SK-N-DZ (cell line): ENCODE measurements around the gene KRT74.

Experiments used
- DNase-seq: peaks from one replicate; pipeline ENCODE4 v3.0.0-alpha.2; 2015; ENCODE audit warnings: low spot score

Gene KRT74

DNA sequence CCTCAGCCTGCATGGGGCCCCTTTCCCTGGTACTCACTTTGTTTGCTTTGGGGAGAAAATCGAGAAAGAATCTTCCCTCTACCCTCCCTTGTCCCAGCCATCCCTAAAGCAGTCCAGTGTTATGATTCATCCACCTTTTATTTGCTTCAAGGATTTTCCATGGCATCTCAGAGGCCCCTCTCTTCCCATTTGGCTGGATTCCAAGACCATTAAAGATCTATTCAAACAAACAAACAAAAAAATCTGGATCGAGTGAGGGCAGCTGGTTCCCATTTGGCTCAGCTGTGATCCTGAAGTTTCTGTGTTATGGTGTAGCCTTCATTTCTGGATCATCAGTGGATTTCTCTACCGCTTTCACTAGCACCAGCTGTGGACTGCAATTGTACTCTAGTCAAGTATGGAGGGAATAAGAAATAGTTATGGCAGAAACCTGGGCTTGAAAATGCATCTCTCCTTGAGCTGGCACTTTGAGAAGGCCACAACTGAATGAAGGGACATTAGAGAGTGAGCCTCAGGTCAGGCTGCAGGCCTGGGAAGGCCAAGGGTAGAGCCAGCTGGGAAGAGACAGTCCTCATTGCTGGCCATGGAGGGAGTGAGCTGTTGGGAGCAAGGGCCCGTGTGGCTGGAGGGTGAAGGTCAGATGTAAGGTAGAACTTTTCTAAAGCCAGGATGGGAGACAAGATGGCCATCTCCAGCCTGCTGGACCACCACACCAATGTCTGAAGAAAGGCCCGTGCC lies 34.4 kb downstream of the KRT74 start:
- no peak for DNase-seq

DNA sequence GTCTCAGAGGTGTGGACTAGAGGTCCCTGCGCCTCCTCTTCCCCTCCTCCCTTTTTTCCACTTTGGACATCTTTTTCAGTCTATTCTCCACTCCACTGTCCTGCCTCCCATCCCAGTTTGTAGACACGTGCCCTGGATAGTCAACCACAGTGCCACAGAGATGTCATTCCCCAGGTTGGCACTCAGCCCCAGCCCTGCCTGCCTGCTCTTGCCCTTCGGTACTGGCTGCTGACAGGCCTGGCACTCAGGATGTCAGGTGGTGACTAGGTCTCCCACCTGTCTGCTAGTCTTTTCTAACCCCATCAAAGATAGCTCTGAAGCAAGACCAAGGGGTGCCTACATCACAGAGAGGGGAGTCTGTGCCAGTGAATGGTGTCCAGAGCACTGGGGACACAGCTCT lies 36.5 kb downstream of the KRT74 start:
- DNase-seq = no peak

DNA sequence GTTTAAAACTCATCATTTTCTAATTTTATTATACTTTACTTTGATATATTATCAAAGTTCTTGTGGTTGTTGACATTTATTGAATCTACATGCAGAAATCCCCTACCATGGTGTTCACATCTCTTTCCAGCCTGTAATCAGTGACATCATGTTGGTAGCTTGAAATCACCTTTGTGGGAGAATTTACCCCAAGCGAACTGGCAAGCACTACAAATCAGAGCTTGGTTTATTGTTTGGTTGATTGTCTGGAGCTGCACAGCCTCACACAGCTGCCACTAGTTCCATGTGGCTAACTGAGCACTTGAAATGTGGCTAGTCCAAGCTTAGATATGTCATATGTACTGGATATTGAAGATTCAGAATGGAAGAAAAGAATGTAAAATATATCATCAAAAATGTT lies 38.1 kb downstream of the KRT74 start:
- DNase-seq = no peak

DNA sequence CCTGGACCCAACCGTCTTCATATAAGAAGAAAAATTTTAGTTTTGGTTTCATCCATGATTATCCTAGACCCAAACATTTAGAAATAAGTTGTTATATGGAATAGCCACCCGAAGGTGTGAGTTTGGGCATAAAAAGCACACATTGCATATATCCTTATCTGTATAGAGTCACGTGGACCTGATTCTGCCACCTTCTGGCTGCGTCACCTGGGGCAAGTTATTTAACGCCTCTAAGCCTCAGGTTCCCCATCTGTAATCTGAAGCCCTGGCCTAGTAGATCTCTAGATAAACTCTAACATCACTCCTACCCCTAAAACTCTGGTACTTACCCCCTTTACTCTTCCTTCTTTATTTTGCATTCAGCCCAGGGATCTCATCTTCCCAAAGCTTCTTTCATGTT lies 39.2 kb downstream of the KRT74 start:
- DNase-seq = no peak

DNA sequence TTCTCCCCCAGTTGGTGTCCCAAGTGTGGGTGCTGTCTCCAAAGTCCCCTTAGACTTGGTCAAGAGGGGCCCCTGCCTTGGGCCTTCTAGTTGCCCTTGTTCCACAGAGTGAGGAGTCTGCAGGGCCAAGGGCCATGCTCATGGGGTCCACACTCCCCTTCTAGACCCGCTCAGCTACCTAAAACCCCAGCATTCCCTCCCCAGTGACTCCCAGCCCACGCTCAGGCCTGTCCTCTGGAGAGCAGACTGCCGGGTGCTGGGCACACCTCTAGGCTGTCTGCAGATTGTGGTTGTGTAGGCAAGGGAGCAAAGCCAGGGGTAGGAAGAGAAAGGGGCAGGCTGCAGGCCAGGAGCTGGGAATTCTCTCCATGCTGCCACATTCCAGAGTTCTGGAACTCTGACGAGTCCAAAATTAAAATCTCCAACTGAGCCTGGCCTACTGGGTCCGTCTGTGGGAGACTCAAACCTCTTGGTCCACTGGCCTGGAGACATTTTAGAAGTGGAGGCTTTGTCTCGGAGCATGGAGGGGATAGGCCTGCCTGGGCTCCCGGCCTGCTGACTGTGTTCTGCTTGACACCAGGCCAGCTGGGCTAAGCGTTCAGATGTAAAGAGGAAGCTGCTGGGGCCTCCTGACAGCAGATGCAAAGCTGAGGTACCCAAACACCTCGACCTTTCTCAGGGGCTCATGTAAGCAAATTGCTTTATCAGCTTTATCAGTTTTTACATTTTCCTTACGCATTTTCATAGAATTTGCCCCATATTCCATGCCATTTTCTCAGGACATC lies 39.8 kb downstream of the KRT74 start:
- no peak for DNase-seq

DNA sequence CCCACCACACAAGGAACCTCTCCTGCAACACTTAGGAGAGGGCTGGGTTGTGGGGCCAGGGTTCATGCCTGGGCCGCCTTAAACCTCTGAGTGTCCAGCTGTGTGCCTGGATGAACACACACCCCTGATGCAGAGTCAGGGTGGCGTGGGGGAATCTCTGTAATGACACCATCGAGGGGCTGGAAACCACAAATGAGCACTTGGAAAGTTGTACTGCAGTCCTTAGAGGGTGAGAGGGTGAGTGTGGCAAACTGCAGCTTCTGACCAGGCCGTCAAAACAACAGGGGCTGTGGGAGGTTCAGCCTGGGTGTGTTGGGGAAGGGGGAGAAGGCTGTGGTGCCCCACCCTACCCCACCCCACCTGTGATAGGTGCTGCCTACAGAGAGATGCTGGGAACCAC lies 41.0 kb downstream of the KRT74 start:
- DNase-seq = no peak

DNA sequence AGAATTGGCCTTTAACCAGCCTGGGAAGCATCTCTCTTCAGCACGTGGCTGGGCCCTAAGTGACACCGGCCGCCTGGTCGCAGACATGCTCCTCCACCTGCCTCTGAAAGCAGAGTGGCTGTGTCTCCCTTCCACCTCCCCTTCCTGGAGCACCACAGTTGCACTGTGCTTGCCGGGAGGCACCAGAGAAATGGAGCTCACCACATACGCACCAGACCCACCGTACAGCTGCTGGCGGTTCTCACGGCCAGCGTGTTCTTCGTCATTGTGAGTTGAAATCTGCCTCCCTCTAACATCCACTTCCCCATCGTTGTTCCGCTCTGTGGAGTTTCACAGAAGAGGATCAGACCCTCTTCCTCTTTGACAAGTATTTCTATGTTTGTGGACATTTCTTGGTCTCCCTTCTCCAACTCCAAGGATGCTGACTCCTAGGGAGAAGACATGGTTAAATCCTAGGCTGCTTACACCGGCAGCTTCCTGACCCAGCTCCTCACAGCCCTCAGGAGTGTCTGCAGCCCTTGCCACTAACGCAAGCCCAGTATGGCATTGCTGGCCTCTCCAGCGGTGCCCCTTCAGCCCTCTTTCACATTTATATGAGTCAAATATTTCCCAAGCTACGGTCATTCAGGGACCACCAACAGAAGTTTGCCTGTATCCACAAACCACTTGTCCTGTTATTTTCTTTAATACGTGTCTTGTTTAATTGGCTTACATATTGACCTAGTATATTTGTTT lies 41.9 kb downstream of the KRT74 start:
- DNase-seq = no peak

DNA sequence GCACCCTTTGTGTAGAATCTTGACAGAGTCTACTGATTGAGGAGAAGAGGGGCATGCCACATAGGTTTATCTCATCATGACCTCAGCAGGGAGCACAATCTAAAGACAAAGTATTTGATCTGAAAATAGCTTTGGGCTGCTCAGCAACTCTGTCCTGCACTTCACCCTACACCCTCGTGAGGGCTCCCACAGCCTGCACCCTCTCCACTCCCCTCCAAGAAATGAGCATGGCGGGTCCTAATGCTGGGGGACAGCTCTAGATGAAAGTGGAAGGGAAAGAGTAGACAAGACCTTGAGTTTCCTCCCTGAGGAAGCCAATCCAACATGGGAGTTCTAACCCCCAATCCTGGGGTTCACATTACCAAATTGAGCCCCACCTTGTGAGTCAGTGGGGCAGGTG lies 42.7 kb downstream of the KRT74 start:
- no peak for DNase-seq

DNA sequence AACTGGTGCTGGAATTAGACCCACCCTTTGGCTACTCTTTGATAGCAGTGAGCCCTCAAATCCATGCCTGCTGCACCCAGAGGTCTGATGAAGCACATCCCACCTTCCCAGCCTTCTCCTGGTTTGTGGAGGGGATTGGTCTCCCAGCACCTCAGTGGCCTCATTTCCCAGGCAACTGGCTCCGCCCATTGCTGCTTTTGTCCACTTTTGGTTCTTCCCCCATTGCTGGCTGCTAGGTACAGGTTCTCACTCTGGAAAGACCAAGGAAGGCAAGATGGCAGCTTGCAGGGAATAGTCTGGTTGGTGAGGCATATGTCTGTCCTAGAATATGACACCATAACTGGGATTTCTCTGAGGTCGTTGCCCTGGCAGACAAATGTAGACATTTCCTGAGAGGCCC lies 43.3 kb downstream of the KRT74 start:
- DNase-seq = no peak

DNA sequence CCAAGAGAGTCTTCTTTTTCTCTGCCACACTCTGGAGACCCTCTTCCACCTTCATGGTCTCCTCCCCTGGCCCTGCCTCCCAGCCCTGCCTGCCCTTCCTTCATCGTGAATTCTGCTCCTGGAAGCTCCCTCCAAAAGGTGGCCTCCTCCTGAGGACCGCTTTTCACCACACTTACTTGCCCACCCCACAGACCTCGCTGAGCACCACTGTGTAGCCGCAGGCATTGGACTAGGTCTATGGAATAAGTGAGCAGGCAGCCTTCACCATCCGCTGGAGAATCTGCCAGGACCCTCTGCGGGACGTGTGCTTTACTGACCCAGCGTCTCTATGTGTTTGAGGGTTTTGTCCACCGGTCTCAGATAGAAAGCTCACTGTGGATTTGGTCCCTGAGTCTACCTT lies 43.8 kb downstream of the KRT74 start:
- DNase-seq = no peak

DNA sequence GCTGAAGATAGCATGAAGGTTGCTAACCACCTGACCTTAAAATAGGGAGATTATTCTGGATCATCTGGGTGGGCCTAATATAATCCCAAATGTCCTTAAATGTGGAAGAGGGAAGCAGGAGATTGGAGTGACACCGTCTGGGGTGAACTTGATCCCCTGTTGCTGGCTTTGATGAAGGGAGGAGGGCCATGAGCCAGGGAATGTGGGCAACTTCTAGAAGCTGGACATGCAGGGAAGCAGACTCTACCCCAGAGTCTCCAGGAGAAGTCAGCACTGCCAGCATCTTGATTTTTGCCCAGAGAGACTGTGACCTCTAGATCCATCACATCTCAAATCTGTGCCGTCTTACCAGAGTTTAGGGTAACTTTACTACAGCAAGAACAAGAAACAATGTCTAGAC lies 44.2 kb downstream of the KRT74 start:
- no peak for DNase-seq

DNA sequence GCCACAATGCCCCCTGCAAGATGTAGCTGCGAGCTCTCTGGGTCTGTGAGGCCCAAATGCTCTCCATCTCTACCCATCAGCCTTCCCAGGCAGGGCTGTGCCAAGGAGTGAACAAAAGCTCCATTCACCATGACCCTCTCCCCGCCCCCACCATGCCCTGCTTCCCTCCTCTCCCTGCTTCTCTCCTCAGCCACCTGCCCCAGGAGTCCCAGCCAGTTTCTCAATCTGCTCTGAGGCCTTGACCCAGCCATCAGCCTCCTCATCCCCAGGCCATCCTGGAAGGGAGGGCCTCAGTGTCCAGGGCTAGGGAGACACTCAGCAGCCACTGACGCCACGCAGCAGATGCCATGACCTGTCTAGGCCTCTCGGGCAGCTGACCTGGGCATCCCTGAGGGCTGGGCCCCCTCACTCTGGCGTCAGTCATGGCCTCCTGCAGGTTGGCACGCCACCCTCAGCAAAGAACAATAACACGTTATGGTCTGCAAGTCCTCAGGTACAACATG lies 45.0 kb downstream of the KRT74 start:
- no peak for DNase-seq

DNA sequence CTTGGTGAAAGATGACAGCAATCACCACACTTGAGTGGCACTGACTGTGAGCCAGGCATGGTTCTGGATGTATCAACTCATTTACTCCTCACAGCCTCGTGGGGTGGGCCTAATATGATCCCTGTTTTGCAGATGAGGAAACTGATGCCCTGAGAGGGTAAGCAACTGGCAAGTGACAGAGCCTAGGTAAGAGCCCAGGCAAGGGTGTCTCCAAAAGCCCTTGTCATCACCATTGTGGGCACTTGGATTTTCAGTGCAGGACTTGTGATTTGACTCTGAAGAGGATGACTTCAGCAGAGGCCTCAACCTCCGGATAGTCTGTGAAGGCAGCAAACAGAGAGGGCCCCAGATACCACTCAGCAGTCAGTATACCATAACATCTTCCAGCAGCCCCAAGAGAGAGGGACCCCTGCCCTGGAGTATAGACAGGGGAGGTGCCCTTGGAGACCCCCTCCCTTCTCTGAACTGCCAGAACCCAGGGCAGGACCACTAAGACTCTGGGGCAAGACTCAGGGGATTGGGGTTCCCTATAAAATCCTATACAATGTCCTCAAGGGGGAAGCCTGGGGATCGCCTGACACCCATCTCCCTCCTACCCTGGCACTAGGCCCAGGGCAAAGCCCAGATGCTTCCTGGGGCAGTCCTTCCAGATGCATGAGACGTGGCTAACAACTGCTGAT lies 46.4 kb downstream of the KRT74 start:
- DNase-seq = no peak

DNA sequence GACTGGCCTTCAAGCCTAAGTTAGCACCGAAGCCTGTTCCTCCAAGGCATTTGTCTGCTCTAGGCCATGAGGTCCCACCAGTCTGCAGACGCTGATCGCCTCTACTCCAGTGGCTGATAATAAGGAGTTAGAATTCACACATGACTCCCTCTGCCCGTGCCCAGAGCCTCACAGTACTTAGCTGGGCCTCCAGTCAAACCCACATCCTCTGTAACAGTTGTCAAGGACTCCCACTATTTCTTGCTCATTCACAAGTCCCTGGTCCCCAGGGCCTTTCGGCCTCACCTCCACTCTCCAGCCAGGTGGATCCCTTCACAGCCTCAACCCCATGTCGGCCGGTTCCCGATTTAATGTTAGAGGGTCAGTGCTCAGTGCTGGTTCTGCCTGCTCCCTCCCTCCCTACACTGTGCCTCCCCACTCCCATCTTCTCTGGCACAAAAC lies 47.1 kb downstream of the KRT74 start:
- DNase-seq = no peak

DNA sequence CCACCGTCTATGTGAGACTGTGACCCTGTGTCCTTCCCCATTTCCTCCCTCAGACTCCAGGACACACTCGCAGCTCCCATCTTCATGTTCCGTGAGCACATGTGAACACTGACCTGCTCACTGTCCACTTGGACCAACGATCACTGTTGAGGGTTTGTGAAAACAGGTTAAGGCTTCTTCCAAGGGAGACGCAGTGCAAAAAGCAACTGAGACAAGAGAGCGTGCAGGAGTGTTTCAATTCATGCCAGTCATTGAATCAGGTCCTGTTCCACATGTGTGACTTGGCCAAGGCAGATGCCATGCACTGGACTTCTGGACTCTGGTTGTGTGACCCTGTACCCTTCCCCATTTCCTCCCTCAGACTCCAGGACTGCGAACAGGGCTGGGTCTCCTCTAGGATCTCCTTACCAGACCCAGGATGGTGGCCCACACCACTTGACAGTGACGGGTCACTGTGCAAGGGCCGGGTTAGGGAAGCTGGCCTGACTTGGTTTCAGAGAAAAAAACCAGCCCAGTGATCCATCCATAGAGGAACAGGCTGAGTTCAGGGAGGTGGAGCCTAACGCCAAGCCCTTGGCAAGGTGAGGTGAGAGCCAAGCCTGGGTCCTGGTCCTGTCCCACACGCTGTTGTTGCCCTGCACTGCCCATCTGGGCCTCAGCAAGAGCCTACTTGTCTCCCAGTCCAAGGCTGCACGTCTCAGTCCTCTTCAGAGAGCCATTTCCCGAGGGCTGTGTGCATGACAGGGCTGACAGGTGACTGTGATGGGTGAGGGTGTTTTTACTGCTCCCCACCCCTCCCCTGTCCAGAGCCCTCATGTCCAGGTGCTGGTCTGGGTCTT lies 47.8 kb downstream of the KRT74 start:
- DNase-seq = no peak

DNA sequence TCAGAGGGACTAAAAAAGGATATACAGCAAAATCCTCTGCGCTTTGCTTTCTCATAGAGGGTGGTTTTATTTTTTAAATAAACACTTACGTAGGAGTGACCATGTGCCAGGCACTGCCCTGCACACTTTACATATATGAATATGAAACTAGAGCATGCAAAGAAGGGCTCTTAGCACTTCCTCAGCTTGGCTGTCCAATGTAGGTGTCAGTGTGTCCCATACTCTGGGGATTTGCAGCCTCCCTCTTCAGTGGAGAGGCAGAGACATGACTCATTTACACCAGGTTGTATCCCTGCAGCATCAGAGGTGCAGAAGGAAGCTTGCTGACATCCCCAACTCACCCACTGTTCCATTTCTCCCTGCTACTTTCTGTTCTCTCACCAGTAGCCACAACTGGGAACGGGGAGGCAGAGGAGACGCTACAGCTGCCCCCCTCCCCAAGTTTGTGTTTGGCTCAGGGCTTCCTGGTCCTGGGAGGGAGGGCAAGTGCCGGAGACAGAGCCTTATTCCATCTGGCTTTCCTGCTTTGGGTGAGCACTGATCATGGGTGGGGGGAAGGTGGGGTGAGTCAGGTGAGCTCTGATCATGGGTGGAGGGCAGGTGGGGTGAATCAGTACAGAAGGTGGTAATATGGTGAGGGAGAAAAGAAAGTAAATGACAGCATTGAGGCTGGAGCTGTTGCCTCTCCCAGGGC lies 48.6 kb downstream of the KRT74 start:
- no peak for DNase-seq

DNA sequence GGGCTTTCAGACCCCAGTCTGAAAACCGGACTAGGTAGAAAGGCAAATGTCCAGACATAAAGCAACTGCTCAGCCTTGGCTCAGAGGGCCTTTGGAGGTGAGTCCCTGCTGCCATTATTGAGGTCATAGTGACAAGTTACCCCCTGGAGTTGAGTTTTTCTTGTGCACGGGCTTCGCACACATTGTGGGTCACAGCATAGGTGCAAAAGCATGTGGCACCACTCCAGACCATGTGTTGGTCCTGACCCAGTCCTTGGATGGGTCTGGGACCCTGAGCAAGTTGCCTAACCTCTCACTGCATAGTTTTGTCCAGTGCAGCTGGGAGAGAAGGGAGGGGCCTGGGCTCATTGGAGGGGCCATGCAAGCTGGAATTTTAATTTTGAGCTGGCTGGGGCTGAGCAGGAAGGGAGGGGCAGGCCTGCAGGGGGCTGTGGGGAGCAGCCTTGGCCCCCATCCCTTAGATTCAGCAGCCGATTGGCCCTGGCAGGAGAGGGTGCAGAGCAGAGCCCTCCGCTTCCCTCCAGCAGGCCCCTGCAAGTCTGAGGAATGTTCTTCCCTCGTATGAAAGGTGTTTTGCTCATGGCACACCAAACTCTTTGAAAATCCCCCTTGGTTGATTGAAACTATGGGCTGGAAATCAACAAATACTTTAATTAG lies 49.3 kb downstream of the KRT74 start:
- no peak for DNase-seq

DNA sequence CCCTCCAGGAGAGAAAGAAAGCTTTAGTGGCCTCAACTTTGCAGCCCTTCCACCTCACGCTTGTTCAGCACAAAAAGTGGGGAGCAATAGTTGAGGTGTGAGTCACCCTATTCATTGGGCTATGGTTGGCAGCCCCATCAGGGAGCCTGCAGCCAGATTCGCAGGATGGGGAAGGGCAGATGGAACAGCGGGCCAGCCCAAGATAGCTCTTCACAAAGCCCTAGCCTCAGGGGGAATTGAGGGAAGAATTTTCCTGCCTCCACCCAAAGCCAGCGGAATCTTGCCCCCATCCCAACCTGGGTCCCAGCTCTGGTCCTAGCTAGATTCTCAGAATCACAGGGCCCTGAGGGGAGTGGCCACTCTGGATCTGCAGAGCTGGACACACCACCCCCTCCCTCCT lies 49.8 kb downstream of the KRT74 start:
- DNase-seq = no peak

DNA sequence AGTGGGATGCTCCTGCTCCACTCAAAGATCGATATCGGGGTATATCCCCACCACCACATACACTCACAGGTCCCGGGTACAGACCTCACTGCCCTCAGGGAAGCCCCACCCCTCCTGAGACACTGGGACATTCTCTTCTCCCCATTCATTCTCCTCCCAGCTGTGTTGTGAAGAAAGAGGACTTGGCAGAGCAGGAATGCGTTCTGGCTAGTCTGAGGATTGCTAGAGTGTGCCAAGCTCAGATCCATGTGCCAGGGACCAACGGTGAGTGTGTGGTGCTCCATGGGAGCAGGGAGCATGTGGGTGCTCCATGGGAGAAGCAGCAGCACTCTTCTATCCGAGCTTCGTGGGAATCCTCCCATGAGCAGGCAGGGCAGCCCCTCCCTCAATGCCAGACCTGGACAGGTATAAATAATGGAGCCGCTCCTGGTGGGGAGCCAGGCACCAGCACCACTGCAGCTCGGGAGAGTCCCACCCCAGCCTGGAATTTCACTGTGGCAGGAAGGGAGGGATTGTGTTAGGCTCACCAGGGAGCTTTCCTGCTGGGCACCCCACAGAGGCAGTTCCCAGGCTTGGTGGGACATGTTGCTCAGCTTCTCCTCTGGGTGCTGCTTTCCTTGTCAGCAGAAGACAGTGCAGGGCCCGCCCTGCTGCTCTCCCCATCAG lies 51.2 kb downstream of the KRT74 start:
- DNase-seq = no peak
